ENCODE measurements around the gene ITPRIPL2.

Gene ITPRIPL2

DNA sequence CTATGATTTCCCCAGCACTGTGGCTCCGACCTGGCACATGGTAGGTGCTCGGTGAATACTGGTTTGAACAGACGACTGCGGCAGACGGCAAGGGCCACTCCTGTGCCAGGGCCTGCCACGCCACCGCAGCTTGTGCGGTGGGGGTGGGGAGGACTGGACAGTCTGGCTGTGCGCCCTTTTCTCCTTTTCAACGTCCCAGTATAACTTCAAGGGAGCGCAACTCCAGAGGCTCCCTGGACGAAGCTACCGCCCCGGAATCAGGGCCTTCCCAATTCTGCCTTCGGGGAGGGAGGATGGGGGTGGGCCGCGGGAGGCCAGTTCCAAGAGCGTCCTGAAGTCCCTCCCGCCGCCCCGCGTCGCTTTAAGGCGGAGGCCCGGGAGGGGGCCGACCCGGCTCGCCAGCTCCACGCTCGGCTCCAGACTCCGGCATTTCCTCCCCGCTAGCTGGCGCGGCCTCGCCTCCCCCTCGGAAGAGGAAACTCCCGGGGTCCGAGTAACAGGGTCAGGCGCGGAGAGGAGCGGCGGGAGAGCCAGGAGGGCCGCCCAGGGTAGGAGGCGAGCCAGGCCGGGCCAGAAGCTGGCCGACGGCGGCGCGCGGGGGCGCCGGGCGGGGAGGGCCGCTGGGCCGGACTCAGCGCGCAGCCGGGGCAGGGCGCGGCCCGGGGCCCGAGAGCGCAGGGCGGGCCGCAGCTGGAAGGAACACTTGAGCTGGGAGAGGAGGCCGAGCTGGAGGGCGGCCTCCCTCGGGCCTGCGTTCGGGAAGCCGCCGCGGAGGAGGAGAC lies at the start of gene ITPRIPL2:
Gene ITPRIPL2 (plus strand): TSS at position 388 of the 782 bp plus-strand sequence. CDS start 498 bp downstream, outside the sequence.
- DNase-seq, result no peak

DNA sequence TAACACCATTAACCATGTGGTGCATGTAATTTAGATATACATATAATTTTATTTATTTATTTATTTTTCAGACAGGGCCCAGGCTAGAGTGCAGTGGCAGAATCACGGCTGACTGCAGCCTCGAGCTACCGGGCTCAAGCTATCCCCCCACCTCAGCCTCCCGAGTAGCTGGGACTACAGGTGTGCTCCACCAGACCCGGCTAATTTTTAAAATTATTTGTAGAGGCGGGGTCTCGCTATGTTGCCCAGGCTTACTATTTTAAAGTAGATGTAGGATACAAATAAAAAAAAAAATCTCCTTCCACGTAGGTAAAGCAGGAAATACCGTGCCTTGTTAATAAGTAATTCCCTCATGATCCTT lies 46.8 kb upstream of the ITPRIPL2 start:
- DNase-seq, result no peak

DNA sequence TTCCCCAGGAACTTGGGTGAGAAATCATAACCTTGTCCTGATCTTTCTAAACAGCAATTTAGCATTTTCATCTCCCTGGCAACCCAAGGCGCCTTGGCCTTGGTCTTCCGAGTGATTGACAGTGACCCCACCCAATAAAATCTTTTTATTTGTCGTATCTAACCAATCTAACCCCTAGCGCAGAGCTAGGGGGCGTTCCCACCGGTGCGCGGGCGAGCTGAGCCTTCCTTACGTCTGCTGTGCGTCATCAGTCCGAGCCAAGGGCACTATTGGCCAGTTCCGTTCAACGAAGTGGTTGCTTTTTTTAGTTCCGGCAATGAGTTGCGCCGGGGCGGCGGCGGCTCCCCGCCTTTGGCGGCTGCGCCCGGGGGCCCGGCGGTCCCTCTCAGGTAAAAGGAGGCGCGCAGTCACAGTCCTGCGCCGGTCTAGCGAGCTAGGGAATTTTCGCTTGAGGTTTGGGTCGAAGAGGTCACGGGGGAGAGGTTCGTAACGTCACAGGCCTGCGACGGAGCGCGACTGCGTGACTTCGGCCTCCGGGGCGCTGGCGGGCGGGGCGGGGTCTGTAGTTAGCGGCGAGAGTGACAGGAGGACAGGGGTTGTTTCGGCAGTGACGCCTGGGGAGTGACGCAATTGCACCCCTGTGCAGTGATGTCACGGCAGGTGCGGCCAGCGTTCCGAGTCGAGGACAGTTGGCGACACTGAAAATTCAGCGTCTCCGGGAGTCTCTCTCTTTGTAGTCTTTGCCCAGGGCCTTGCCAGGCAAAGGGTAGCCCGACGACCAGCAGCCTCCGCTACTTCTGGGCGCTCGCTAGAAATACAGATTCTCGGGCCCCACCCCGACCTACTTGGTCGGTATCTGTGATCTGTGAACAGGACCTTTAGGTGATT lies 46.2 kb upstream of the ITPRIPL2 start, which contains the start of gene COQ7:
Gene COQ7 (plus strand): TSS at position 266 of the 888 bp plus-strand sequence. CDS start 51 bp downstream, at position 317.
- peak; percentile 92 for DNase-seq

GRCh38 chr16:19068237-19068815 lies 45.4 kb upstream of the ITPRIPL2 start:
- no peak for DNase-seq

- peak; percentile 1 for DNase-seq
Measured at GRCh38 chr16:19071811-19072777, 41.7 kb upstream of the ITPRIPL2 start.

GRCh38 chr16:19073344-19073743 lies 40.4 kb upstream of the ITPRIPL2 start:
- DNase-seq, result no peak

- DNase-seq, result no peak
Measured at GRCh38 chr16:19073863-19074262, 39.9 kb upstream of the ITPRIPL2 start.

GRCh38 chr16:19075511-19075910 lies 38.3 kb upstream of the ITPRIPL2 start:
- DNase-seq, result no peak

- no peak for DNase-seq
Measured at GRCh38 chr16:19077879-19078278, 35.9 kb upstream of the ITPRIPL2 start.

DNA sequence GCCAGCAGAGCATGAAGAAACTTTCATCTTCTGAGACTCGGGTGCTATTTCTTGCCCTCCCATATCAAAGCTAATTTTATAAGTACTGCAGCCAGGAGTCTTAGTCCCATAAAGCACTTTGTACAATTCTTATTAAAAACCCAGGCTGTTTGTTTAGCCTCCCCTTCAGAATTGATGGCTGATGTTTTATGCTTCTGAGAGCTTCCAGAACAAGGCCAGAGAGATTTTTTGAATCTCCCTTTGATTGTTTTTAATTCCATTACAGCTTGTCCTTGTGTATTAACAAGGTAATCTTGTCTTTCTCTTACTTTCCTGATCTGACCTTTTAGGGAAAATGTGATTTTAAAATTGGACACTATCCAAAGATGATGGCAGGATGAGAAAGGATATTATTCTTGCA lies 30.1 kb upstream of the ITPRIPL2 start:
- DNase-seq, result no peak

DNA sequence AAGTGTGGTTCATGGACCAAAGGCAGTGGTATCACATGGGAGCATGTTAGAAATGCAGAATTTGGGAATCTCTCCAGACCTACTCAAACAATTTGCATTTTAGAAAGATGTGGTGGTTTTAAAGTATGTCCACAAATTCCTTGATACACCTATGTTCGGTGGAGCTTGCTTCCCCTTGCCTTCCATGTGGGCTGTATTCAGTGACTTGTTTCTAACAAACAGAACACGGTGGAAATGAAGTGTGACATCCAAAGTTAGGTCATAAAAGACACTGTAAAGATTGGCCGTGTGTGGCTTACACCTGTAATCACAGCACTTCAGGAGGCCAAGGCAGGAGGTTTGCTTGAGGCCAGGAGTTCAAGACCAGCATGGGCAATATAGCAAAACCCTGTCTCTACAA lies 29.6 kb upstream of the ITPRIPL2 start:
- DNase-seq, result no peak

- no peak for DNase-seq
Measured at GRCh38 chr16:19084879-19085278, 28.9 kb upstream of the ITPRIPL2 start.

- DNase-seq, result no peak
Measured at GRCh38 chr16:19085679-19086200, 28.0 kb upstream of the ITPRIPL2 start.

DNA sequence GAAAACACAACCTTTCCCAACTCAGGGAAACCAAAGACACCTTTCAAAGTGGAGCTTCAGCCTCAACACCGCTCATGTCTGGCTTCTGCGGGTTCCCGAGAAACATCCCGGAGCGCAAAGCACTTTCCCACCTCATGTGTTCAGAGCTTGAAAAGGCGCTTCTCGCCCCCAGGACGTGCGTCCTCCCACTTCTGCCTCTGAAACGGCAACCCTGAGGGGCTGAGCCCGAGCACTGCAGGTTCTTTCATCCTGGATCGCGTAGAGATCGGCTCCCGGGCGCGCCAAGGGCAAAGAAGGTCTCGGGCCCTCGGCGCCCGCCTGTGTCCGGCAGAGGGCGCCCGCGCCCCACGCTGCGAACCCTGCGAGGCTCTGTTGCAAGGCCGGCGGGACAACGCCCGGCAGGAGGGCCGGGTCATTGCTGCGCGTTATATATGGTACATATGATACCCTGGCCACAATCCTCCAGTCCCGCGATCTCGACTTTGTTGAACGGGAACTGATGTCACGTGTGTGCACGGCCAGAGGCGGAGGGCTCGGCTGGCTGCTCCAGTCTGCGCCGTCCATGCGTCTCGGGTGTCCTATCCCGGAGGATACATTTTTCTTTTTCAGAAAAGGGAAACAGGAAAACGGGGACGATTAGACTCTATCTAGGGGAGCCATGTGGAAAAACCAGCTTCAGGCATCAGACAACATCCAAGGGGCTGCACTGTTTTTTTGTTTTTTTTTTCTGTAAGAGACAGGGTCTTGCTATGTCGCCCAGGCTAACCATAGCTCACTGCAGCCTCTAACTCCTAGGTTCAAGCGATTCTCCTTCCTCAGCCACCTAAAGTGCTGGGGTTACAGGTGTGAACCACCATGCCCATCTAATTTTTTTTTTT lies 27.2 kb upstream of the ITPRIPL2 start:
- peak; percentile 58 for DNase-seq

DNA sequence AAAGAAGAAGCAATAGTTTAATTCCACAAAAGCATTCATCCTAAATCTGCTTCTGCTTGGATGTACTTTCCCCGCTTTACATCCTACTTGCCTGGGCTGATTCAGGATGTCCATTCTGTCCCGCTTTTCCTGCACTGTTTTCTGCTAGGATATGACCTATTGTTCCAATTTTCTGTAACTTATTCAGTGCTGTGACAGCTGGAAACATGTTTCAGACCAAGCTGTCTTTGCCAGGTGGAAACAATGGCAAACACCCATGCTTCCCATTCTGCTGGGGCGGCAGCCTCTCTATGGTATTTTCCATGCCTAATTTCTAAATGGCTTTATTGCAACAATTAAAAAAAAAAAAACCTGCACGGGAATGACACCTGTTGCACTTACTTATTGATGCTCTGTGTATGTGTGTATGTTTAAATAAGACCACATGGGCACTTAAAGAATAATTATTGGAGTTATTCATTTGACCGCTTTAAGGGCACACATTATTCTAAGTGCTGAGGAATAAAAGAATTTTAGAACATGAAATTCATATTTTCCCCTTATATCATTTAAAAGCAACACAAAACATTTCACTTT lies 25.3 kb upstream of the ITPRIPL2 start:
- no peak for DNase-seq

DNA sequence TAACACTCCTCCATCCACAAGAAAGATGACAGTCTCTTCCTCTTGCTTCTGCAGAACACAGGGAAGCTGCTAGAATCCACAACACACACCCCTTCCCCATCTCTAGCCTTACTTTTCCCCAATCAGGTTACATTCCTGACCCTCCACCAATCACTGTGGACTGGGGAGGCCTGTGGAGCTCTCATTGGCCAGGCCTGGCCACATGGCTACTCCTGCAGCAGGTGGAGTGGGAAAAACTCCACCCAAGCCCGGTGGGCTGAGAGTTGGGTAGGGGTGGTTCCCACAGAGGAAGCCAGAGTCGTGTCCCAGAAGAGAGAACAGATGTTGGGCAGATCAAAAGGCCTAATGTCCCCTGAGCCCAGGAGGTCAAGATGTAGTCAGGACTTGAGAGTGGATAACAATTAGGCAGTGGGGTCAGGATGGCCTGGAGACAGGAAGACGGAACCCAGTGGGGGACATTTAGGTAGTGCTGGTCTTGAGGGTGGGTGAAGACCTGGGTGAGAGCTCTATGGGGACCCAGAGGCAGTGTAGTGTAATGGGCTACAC lies 24.3 kb upstream of the ITPRIPL2 start:
- DNase-seq, result no peak

GRCh38 chr16:19090916-19091315 lies 22.8 kb upstream of the ITPRIPL2 start:
- DNase-seq, result no peak

DNA sequence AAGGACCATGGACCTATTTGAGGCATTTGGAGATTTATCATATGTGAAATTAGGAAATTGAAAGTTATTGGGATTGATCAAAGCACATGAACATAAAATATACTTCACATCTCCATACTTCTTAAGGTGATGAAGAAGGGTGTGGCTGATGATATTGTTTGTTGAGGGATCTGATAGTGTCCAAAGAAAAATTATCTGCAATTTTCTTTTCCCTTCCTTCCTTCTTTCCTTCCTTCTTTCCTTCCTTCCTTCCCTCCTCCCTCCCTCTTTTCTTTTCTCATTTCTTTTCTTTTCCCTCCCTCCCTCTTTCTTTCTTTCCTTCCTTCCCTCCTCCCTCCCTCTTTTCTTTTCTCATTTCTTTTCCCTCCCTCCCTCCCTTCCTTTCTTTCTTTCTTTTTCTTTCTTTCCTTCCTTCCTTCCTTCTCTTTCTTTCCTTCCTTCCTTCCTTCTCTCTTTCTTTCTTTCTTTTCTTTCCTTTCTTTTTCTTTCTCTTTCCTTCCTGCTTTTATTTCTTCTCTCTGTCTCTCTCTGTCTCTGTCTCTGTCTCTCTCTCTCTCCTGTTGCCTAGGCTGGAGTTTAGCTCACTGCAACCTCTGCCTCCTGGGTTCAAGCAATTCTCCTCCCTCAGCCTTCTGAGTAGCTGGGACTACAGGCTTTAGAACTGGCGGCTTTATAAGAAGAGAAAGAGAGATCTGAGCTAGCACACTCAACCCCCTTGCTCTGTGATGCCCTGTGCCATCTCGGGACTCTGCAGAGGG lies 20.9 kb upstream of the ITPRIPL2 start:
- DNase-seq, result no peak
